Measurements from ENCODE around the gene EHMT1. TPM values are rescaled to one million over a fixed set of nuclear protein-coding genes. Genes with fewer than 3 reads are reported as not detected.

Gene EHMT1
- total RNA-seq, 1 experiment from 2014 or later = 63.9 TPM

DNA sequence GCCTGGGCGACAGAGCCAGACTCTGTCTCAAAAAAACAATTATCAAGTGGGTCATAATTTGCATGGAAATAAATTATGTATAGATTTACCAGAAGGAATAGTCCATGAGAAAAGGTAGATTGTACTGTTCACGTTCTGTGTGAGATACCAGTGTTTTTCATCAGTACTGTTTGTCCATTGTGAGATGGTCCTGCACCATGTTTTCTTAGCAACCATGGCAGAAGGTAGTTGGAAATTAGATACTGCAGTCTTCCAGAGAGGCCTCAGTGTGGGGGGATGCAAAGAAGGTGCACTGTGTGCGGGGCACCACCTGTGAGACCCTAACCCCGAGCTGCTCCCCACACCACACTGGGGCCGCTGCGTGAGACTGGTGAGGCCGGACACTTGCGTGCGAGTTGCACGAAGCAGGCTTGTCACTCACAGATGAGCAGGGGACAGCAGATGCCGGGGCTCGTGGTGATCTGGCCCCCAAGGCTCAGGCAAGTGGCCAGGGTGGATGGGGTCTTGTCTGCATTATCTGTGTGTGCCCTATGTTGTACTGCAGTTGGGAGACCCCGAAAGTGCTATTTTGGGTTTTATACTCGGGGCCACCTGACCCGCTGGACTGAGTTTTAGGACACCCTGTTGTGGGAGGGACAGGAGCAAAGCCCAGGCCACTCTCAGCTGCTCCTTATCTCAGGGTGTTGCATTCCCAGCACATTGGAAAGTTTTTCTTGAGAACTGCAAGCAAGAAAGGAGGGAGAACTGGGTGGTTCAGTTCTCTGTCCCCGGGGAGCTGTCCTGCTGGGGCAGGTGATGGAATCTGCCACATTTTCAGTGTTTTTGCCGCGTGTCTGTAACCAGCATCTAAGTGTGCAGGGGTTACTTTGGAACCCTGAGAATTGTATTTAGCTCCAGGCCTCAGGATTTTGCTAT, 61.9 kb downstream of the EHMT1 start:
- in situ Hi-C loops (cut with HindIII; ENCODE audit: low pct_unique_long_range_greater_than_20kb, low sequenced_read_pairs) = no loop called here
- intact Hi-C loops (cut with micrococcal nuclease; ENCODE audit: unreplicated experiment) = no loop called here
- no peaks in the 10 kb centered on the region for H3K4me1 ChIP-seq (ENCODE audit: control insufficient read depth, insufficient read depth, low read length)
- POLR2A ChIA-PET = no interaction called here
- no peak overlapping the region for H3K4me3 ChIP-seq (ENCODE audit: low read depth in 2 of 2, low read length in 2 of 2)
- no peak overlapping the region for H3K27ac ChIP-seq (ENCODE audit: low read length)
- TF ChIP-seq, protein P1, sequence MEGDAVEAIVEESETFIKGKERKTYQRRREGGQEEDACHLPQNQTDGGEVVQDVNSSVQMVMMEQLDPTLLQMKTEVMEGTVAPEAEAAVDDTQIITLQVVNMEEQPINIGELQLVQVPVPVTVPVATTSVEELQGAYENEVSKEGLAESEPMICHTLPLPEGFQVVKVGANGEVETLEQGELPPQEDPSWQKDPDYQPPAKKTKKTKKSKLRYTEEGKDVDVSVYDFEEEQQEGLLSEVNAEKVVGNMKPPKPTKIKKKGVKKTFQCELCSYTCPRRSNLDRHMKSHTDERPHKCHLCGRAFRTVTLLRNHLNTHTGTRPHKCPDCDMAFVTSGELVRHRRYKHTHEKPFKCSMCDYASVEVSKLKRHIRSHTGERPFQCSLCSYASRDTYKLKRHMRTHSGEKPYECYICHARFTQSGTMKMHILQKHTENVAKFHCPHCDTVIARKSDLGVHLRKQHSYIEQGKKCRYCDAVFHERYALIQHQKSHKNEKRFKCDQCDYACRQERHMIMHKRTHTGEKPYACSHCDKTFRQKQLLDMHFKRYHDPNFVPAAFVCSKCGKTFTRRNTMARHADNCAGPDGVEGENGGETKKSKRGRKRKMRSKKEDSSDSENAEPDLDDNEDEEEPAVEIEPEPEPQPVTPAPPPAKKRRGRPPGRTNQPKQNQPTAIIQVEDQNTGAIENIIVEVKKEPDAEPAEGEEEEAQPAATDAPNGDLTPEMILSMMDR (IDR thresholded peaks at IDR 0.05) = no peak
- TF ChIP-seq SIN3A (IDR thresholded peaks at IDR 0.05; ENCODE audit: borderline replicate concordance, insufficient read depth, low read depth, low read length) (no peak), POLR2AphosphoS5 (IDR thresholded peaks at IDR 0.05; ENCODE audit: low read depth, low read length) (no peak), TCF7L2 (IDR thresholded peaks at IDR 0.05; ENCODE audit: low read depth, low read length) (no peak)
- TF ChIP-seq, protein P2, sequence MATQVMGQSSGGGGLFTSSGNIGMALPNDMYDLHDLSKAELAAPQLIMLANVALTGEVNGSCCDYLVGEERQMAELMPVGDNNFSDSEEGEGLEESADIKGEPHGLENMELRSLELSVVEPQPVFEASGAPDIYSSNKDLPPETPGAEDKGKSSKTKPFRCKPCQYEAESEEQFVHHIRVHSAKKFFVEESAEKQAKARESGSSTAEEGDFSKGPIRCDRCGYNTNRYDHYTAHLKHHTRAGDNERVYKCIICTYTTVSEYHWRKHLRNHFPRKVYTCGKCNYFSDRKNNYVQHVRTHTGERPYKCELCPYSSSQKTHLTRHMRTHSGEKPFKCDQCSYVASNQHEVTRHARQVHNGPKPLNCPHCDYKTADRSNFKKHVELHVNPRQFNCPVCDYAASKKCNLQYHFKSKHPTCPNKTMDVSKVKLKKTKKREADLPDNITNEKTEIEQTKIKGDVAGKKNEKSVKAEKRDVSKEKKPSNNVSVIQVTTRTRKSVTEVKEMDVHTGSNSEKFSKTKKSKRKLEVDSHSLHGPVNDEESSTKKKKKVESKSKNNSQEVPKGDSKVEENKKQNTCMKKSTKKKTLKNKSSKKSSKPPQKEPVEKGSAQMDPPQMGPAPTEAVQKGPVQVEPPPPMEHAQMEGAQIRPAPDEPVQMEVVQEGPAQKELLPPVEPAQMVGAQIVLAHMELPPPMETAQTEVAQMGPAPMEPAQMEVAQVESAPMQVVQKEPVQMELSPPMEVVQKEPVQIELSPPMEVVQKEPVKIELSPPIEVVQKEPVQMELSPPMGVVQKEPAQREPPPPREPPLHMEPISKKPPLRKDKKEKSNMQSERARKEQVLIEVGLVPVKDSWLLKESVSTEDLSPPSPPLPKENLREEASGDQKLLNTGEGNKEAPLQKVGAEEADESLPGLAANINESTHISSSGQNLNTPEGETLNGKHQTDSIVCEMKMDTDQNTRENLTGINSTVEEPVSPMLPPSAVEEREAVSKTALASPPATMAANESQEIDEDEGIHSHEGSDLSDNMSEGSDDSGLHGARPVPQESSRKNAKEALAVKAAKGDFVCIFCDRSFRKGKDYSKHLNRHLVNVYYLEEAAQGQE (IDR thresholded peaks at IDR 0.05; ENCODE audit: insufficient read depth in 1 of 2, low read depth in 2 of 2, low read length in 1 of 2) = no peak
- BruUV-seq (replicated peaks) = no TSS peak
- no peaks in the 10 kb centered on the region for H3K9me3 ChIP-seq (ENCODE audit: control insufficient read depth, insufficient read depth, low read depth, low read length)
- H3K27me3 ChIP-seq (ENCODE audit: control insufficient read depth, insufficient read depth, low read length) = no peaks in the 10 kb centered on the region
- H3K36me3 ChIP-seq (ENCODE audit: control insufficient read depth, insufficient read depth, low read length) = no peaks in the 10 kb centered on the region
- no peak for DNase-seq (ENCODE audit: low read depth, low spot score)
- CTCF ChIA-PET = no interaction called here
- no peak; the same call in 1 of the 2 replicates for ATAC-seq

DNA sequence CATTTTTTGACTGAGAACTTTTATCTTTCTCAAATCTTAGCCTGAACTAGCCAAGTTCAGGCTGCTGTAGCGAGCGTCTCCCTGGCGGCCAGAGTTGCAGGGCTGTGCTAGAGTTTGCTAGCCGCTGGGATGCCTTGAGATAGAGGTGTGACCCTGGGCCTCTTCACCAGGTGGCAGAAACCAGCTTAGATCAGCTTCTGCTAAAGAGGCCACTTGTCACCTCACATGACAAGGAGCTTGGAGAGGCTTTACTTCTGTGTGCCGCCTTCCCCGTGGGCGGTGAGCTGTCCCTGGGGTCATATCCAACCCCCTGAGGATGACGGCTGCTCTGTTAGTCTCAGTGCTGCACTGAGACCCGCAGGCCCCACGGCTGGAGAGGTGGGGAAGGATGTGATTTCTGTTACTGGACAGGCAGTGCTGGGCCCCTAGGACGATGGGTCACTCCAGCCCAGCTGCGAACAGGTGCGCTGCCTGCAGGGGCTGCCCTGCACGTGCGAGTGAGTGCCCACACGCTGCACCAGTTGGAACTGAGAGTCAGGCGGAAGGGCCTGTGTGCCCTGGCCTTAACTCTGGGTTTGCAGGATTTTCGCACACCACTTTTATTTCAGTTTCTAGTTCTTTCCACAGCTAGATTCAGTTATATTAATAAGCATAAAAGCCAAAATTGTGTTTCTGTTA, 63.8 kb downstream of the EHMT1 start:
- no peak overlapping the region for H3K27ac ChIP-seq (ENCODE audit: low read length)
- TF ChIP-seq SIN3A (IDR thresholded peaks at IDR 0.05; ENCODE audit: borderline replicate concordance, insufficient read depth, low read depth, low read length) = no peak
- TF ChIP-seq, protein P1 (IDR thresholded peaks at IDR 0.05) = no peak
- TF ChIP-seq, protein P2 (IDR thresholded peaks at IDR 0.05; ENCODE audit: insufficient read depth in 1 of 2, low read depth in 2 of 2, low read length in 1 of 2) = no peak
- no peak for TF ChIP-seq TCF7L2 (IDR thresholded peaks at IDR 0.05; ENCODE audit: low read depth, low read length)
- no peak for TF ChIP-seq POLR2AphosphoS5 (IDR thresholded peaks at IDR 0.05; ENCODE audit: low read depth, low read length)
- H3K36me3 ChIP-seq (ENCODE audit: control insufficient read depth, insufficient read depth, low read length) = no peaks in the 10 kb centered on the region
- intact Hi-C loops (cut with micrococcal nuclease; ENCODE audit: unreplicated experiment) (no loop called here), in situ Hi-C loops (cut with HindIII; ENCODE audit: low pct_unique_long_range_greater_than_20kb, low sequenced_read_pairs) (no loop called here)
- no peaks in the 10 kb centered on the region for H3K9me3 ChIP-seq (ENCODE audit: control insufficient read depth, insufficient read depth, low read depth, low read length)
- H3K4me1 ChIP-seq (ENCODE audit: control insufficient read depth, insufficient read depth, low read length) = no peaks in the 10 kb centered on the region
- ATAC-seq = no peak
- POLR2A ChIA-PET = interaction anchor here (0.6 kb wide), 1 partner anchor 419 kb away, joined by 3 read pairs; no protein-coding TSS in a partner anchor
- BruUV-seq (replicated peaks) = no TSS peak
- no peak overlapping the region for H3K4me3 ChIP-seq (ENCODE audit: low read depth in 2 of 2, low read length in 2 of 2)
- H3K27me3 ChIP-seq (ENCODE audit: control insufficient read depth, insufficient read depth, low read length) = no peaks in the 10 kb centered on the region
- no peak for DNase-seq (ENCODE audit: low read depth, low spot score)
- CTCF ChIA-PET = no interaction called here

Data from Panc1 (cell line).